SJSA1 (cell line): ENCODE data around the gene GBGT1. TPM values are rescaled to one million over a fixed set of nuclear protein-coding genes. Genes with fewer than 3 reads are reported as not detected.

Experiments
- total RNA-seq: library from RNA; depleted of rRNA; stranded (reverse); fragments of >200 nt; shearing (Covaris generic); gene quantifications from 2 replicates; pipeline ENCODE4 v1.2.3, GENCODE V29; 2014; rRNA removed

Gene GBGT1
- total RNA-seq, 1 experiment from 2014 or later: not detected

Other genes with a start within 250 kb of the GBGT1 start
- 44.0 and 54.5 TPM in 2 replicates for gene TSC1, start 219.3 kb downstream of the GBGT1 start, total RNA-seq
- gene GFI1B, start 185.2 kb downstream of the GBGT1 start, total RNA-seq: 0.05 TPM in 1 of 2 replicates, not detected in the other
- 60.7 and 64.8 TPM in 2 replicates for gene GTF3C5, start 132.9 kb downstream of the GBGT1 start, total RNA-seq
- 0.61 TPM in 1 of 2 replicates, not detected in the other for gene CEL, start 101.9 kb downstream of the GBGT1 start, total RNA-seq
- gene RALGDS, start 42.7 kb downstream of the GBGT1 start, total RNA-seq: 8.6 and 11.4 TPM in 2 replicates
- gene OBP2B, start 45.3 kb upstream of the GBGT1 start, total RNA-seq: not detected in 2 replicates
- gene ABO, start 111.3 kb upstream of the GBGT1 start, total RNA-seq: not detected in 2 replicates
- 15.5 and 29.0 TPM in 2 replicates for gene SURF6, start 172.3 kb upstream of the GBGT1 start, total RNA-seq
- 19.7 and 20.4 TPM in 2 replicates for gene MED22, start 184.2 kb upstream of the GBGT1 start, total RNA-seq
- 1,201 and 1,667 TPM in 2 replicates for gene RPL7A, start 184.3 kb upstream of the GBGT1 start, total RNA-seq
- 44.5 and 45.0 TPM in 2 replicates for gene SURF1, start 192.6 kb upstream of the GBGT1 start, total RNA-seq
- 16.5 and 19.6 TPM in 2 replicates for gene SURF2, start 192.6 kb upstream of the GBGT1 start, total RNA-seq
- gene SURF4, start 212.1 kb upstream of the GBGT1 start, total RNA-seq: 281 and 393 TPM in 2 replicates
- gene STKLD1, start 212.5 kb upstream of the GBGT1 start, total RNA-seq: 0.63 TPM in 1 of 2 replicates, not detected in the other